ENCODE results near the gene IPO5. TPM values are rescaled to one million over a fixed set of nuclear protein-coding genes. Genes with fewer than 3 reads are reported as not detected.

The IPO5 gene
- total RNA-seq, 1 experiment from 2014 or later, result 114 TPM

Small RNAs within 50 kb of the gene (small RNA-seq; reads per million reads assigned to genes)
- not detected for gene FTLP8

Other genes with a start within 250 kb of the IPO5 start
- not detected in 2 replicates for gene FARP1, start 189.4 kb downstream of the IPO5 start, total RNA-seq (2014; rRNA removed; shearing (Covaris generic); ENCODE audit: low replicate concordance)
- not detected in 2 replicates for gene RNF113B, start 223.6 kb downstream of the IPO5 start, total RNA-seq (2014; rRNA removed; shearing (Covaris generic); ENCODE audit: low replicate concordance)

Data from Karpas-422 (cell line).